LNCaP clone FGC (cell line): ENCODE data around the gene ADAM11.
"Not testable (repeated sequence)": the region's sequence is repeated elsewhere in the genome, so short reads cannot be mapped to it uniquely, and the experiment has no call there.

Experiments used
- DNase-seq: peaks from one replicate; pipeline ENCODE4 v3.0.0-alpha.2; 2011; ENCODE audit warnings: low read depth
- H3K4me3 ChIP-seq: 2 replicates; pipeline ENCODE4 v1.5.1; 2011; ENCODE audit warnings: mild to moderate bottlenecking, low read depth, low read length, control low read depth
- CTCF ChIP-seq: IDR thresholded peaks from 2 replicates; pipeline ENCODE4 v1.5.1; 2012; ENCODE audit warnings: mild to moderate bottlenecking; ENCODE audit not compliant: control insufficient read depth, insufficient read depth; ENCODE audit errors: extremely low read depth

Gene ADAM11

GRCh38 chr17:44758414-44759085 is at the start of gene ADAM11:
ADAM11 (plus strand) TSS chr17:44758988; CDS start chr17:44759200, 212 bp downstream.
- H3K4me3 ChIP-seq = peak within 1 kb of the TSS; percentile 53
- no peak for TF ChIP-seq CTCF
- no peak for DNase-seq

GRCh38 chr17:44719444-44719843 is 39.3 kb upstream of the ADAM11 start:
- no peak overlapping the region for H3K4me3 ChIP-seq
- no peak for DNase-seq
- no peak for TF ChIP-seq CTCF

DNA sequence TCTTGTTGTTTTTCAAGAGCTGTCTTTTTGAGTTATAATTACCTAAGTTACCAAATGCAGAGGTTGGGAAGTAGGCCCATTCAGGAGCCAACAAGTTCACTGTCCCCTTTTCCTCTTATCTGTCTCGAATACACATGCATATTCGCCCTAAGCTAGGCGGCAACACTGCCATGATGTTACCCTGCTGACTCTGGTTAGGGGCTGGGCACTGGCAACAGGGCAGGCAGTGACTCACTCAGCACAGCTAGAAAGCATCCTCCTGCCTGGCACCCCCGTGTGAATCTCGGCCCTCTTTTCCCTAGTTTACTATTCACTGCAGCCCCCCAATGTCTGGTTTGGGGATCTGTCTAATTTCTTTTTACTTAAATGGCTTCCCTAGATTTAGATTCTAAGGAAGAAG is 36.5 kb upstream of the ADAM11 start:
- DNase-seq = no peak
- no peak for TF ChIP-seq CTCF
- H3K4me3 ChIP-seq = no peak overlapping the region

DNA sequence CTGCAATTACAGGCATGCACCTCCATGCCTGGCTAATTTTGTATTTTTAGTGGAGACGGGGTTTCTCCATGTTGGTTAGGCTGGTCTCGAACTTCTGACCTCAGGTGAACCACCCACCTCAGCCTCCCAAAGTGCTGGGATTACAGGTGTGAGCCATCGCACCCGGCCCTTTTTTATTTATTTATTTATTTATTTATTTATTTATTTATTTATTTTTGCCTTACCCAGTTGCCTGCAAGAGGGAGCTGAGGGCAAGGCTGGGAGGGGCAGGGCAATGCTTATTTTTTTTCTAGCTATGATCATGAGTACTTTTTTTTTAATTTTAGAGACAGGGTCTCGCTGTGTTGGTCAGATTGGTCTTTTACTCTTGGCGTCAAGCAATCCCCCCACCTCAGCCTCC is 32.7 kb upstream of the ADAM11 start:
- not testable (repeated sequence) for DNase-seq, H3K4me3 ChIP-seq

GRCh38 chr17:44733753-44734152 is 25.0 kb upstream of the ADAM11 start:
- DNase-seq = no peak
- peak; percentile 46 for TF ChIP-seq CTCF
- H3K4me3 ChIP-seq = no peak overlapping the region

- no peak for TF ChIP-seq CTCF
- no peak for DNase-seq
- no peak overlapping the region for H3K4me3 ChIP-seq
Measured at GRCh38 chr17:44734272-44734671, 24.5 kb upstream of the ADAM11 start.

DNA sequence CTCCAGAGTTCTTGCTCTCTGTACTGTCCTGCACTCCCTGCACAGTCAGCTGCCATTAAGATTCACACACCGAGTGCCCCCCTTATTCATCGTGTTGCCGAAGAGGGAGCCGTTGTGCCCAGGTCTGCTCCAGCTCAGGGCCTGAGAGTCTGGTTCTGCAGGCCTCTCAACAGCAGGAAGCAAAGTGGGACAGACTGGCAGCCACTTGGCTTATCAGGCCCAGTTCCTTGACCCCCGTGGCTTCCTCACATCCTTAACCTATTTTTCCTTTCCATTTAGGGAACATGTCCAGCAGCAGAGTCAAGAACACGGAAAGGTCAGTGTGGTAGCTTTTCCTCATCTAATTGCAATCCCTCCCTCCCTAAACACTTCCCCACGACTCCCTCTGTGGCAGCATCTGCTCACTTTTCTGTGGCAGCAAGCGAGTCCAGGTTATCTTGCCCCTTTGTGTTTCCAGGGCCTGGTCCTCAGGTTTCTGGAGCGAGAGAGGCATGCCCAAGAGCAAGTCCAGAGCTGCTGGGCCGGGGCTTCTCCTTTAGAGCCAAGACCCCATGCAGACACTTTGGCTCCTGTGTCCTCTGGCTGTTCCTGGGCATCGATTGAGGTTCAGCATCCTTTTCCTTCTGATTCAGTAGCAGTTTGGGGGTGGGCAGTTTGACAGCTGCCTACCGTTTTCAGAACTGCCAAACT is 22.1 kb upstream of the ADAM11 start:
- H3K4me3 ChIP-seq = no peak overlapping the region
- no peak for DNase-seq
- TF ChIP-seq CTCF = no peak
